HG03135 (cell line): Measurements from ENCODE around the gene IFITM5.
"Not testable (repeated sequence)": the region's sequence is repeated elsewhere in the genome, so short reads cannot be mapped to it uniquely, and the experiment has no call there.

Experiments
- ATAC-seq: cut with Tn5 transposase; IDR thresholded peaks from one replicate; pipeline ENCODE4 v1.9.1; 2021; ENCODE audit warnings: mild to moderate bottlenecking, moderate library complexity; ENCODE audit not compliant: unreplicated experiment

IFITM5 gene

GRCh38 chr11:296171-297050 lies 2.9 kb downstream of the IFITM5 start:
- no peak for ATAC-seq

GRCh38 chr11:295351-296170 lies 3.8 kb downstream of the IFITM5 start:
- no peak for ATAC-seq

GRCh38 chr11:294780-295179 lies 4.5 kb downstream of the IFITM5 start:
- ATAC-seq: no peak

GRCh38 chr11:293852-294661 lies 5.3 kb downstream of the IFITM5 start:
- ATAC-seq: no peak

- ATAC-seq: no peak
These were observed 6.0 kb downstream of the IFITM5 start for GRCh38 chr11:293271-293851.

- no peak for ATAC-seq
These were observed 6.9 kb downstream of the IFITM5 start for GRCh38 chr11:292211-293121.

GRCh38 chr11:291281-292210 lies 7.8 kb downstream of the IFITM5 start:
- ATAC-seq: no peak

GRCh38 chr11:290621-291231 lies 8.6 kb downstream of the IFITM5 start:
- no peak for ATAC-seq

- no peak for ATAC-seq
These were observed 9.4 kb downstream of the IFITM5 start for GRCh38 chr11:289712-290620.

GRCh38 chr11:289398-289711 lies 10.0 kb downstream of the IFITM5 start:
- ATAC-seq: no peak

- no peak for ATAC-seq
These were observed 10.6 kb downstream of the IFITM5 start, which contains the start of gene PGGHG for GRCh38 chr11:288478-289397. Gene PGGHG (plus strand): TSS chr11:289126. CDS start chr11:289817, 691 bp downstream.

- no peak for ATAC-seq
These were observed 11.4 kb downstream of the IFITM5 start for GRCh38 chr11:287821-288477.

- not testable (repeated sequence) for ATAC-seq
These were observed 12.1 kb downstream of the IFITM5 start for GRCh38 chr11:286977-287820.

GRCh38 chr11:285894-286220 lies 13.5 kb downstream of the IFITM5 start:
- ATAC-seq: no peak
